K562 (cell line): ENCODE measurements around the gene RBSN. TPM values are rescaled to one million over a fixed set of nuclear protein-coding genes. Genes with fewer than 3 reads are reported as not detected.

Experiments
- ARID1B ChIP-seq: fragments of 450-650 bp; IDR thresholded peaks from 2 replicates; pipeline ENCODE4 v1.6.1; 2016; ENCODE audit warnings: antibody characterized with exemption, mild to moderate bottlenecking, inconsistent platforms
- FOS ChIP-seq: IDR thresholded peaks from 3 replicates; pipeline ENCODE4 v1.6.1; 2011; ENCODE audit not compliant: insufficient read length; ENCODE audit errors: extremely low read depth
- MTA1 ChIP-seq: fragments of 450-650 bp; IDR thresholded peaks from 2 replicates; pipeline ENCODE4 v1.6.1; 2017; ENCODE audit warnings: borderline replicate concordance
- RUNX1 ChIP-seq: sonication (generic); IDR thresholded peaks from 2 replicates; pipeline ENCODE4 v1.6.1; 2016; ENCODE audit warnings: antibody characterized with exemption, low read depth
- ZBTB1 ChIP-seq: sonication (generic); formaldehyde crosslinking; IDR thresholded peaks from 2 replicates; pipeline ENCODE4 v1.8.1; 2023; ENCODE audit warnings: missing genetic modification reagents, low read depth, mild to moderate bottlenecking, borderline replicate concordance
- ZNF12 ChIP-seq: sonication (generic); formaldehyde crosslinking; IDR thresholded peaks from 2 replicates; pipeline ENCODE4 v1.4.0; 2020; ENCODE audit warnings: mild to moderate bottlenecking, missing genetic modification reagents
- ZNF143 ChIP-seq: sonication (generic); formaldehyde crosslinking; IDR thresholded peaks from 2 replicates; pipeline ENCODE4 v1.9.0; 2022; ENCODE audit warnings: mild to moderate bottlenecking, missing genetic modification reagents
- ZNF212 ChIP-seq: fragments of 450-650 bp; formaldehyde crosslinking; IDR thresholded peaks from 2 replicates; pipeline ENCODE4 v1.4.0; 2020; ENCODE audit warnings: mild to moderate bottlenecking
- polyA plus RNA-seq, 8 experiments: library from polyadenylated mRNA; depleted of rRNA in 4 of 8; stranded (reverse) in 5 of 8; unstranded in 3 of 8; fragments of >200 nt; fragmentation: Nextera tagmentation in 2 of 8; fragmentation: Illumina TruSeq in 1 of 8; extraction: Ambion mirVana in 2 of 8; extraction: Trizol in 1 of 8; gene quantifications; 2 replicates each; pipeline versions ENCODE4 v1.2.1 to v1.2.3, GENCODE V29; 2011 to 2014; ENCODE audit warnings: inconsistent platforms in 1 of 8, missing spikeins in 1 of 8
- total RNA-seq, 7 experiments: library from RNA; depleted of rRNA in 6 of 7; stranded (reverse); fragments of >200 nt in 6 of 7; fragmentation: Illumina TruSeq in 2 of 7; extraction: Trizol in 2 of 7; gene quantifications; 2 replicates each; pipeline versions ENCODE4 v1.2.1 to v1.2.3, GENCODE V29; 2011 to 2021; ENCODE audit warnings: low replicate concordance in 1 of 7
- TF ChIP-seq, protein P1 (sequence below), 2 experiments: fragments of 450-650 bp in 1 of 2; sonication (generic) in 1 of 2; formaldehyde crosslinking in 1 of 2; IDR thresholded peaks in 1 of 2; conservative IDR thresholded peaks in 1 of 2; 2 replicates each; pipeline versions ENCODE4 v1.6.1 to v1.8.1; 2016 to 2023; ENCODE audit warnings: mild to moderate bottlenecking in 2 of 2, moderate library complexity in 2 of 2, inconsistent platforms in 1 of 2, missing genetic modification reagents in 1 of 2
- TF ChIP-seq, protein P2 (sequence below): fragments of 450-650 bp; IDR thresholded peaks from 2 replicates; pipeline ENCODE4 v1.6.1; 2016
- TF ChIP-seq, protein P3 (sequence below), 2 experiments: IDR thresholded peaks; 2 replicates each; pipeline ENCODE4 v1.6.1; 2012; ENCODE audit warnings: improper control_type of control experiment in 2 of 2, low read depth in 2 of 2, low read length in 2 of 2, borderline replicate concordance in 1 of 2
- TF ChIP-seq, protein P4 (sequence below): IDR thresholded peaks from 2 replicates; pipeline ENCODE4 v1.6.1; 2014; ENCODE audit warnings: antibody characterized with exemption
- TF ChIP-seq, protein P5 (sequence below): sonication (generic); formaldehyde crosslinking; IDR thresholded peaks from 2 replicates; pipeline ENCODE4 v1.8.0; 2022; ENCODE audit warnings: mild to moderate bottlenecking, missing genetic modification reagents
- TF ChIP-seq, protein P6 (sequence below): sonication (generic); formaldehyde crosslinking; IDR thresholded peaks from 2 replicates; pipeline ENCODE4 v1.8.0; 2023; ENCODE audit warnings: mild to moderate bottlenecking, missing genetic modification reagents

RBSN gene
- total and polyA plus RNA-seq, 9 of the 15 experiments (the other 6 are each of a cell fraction or from before 2014, with no cell fraction given), result 2.9 to 19.6 (median 15.0) TPM

DNA sequence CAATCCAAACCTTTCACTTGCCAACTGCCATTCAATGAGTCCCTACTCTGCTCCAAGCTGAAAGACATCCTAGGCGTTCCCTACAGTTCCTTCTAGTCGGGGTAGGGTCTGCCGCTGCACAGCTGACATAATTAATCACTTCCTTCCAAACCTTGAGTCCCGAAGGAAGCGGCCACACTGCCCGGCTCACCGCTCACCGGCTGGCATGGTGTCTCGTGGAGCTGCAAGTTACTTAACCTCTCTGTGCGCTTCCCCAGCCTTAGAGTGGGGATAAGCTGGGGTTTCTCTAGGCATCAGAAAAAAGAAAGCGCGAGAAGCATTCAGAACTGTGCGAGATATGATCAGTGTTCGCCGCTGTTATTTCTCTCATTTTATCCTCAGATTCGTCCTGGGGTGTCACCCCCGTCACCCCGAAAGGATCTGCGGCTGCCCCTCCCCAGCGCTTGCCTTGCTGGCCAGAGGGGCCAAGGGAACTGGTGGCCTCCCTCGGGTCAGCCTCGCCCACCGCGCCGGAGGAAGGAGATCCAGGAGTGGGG, 34.6 kb downstream of the RBSN start (continued):
- TF ChIP-seq, protein P1, sequence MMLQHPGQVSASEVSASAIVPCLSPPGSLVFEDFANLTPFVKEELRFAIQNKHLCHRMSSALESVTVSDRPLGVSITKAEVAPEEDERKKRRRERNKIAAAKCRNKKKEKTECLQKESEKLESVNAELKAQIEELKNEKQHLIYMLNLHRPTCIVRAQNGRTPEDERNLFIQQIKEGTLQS (IDR thresholded peaks at IDR 0.05), result no peak
- TF ChIP-seq, protein P1 (CRISPR knock-in tag; conservative IDR thresholded peaks at IDR 0.05), result no peak
- TF ChIP-seq, protein P2, sequence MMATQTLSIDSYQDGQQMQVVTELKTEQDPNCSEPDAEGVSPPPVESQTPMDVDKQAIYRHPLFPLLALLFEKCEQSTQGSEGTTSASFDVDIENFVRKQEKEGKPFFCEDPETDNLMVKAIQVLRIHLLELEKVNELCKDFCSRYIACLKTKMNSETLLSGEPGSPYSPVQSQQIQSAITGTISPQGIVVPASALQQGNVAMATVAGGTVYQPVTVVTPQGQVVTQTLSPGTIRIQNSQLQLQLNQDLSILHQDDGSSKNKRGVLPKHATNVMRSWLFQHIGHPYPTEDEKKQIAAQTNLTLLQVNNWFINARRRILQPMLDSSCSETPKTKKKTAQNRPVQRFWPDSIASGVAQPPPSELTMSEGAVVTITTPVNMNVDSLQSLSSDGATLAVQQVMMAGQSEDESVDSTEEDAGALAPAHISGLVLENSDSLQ, result peak; percentile 40
- TF ChIP-seq ZNF12 (CRISPR knock-in tag) (0 out of 2 replicates have a peak, but pooled peaks have one; percentile 12), MTA1 (no peak), ZBTB1 (CRISPR knock-in tag) (0 out of 2 replicates have a peak, but pooled peaks have one; percentile 22), ZNF212 (CRISPR knock-in tag) (peak; percentile 58; the same call in 1 of the 2 replicates), RUNX1 (0 out of 2 replicates have a peak, but pooled peaks have one; percentile 4), ARID1B (no peak), FOS (no peak), ZNF143 (CRISPR knock-in tag) (no peak)
- TF ChIP-seq, protein P3, sequence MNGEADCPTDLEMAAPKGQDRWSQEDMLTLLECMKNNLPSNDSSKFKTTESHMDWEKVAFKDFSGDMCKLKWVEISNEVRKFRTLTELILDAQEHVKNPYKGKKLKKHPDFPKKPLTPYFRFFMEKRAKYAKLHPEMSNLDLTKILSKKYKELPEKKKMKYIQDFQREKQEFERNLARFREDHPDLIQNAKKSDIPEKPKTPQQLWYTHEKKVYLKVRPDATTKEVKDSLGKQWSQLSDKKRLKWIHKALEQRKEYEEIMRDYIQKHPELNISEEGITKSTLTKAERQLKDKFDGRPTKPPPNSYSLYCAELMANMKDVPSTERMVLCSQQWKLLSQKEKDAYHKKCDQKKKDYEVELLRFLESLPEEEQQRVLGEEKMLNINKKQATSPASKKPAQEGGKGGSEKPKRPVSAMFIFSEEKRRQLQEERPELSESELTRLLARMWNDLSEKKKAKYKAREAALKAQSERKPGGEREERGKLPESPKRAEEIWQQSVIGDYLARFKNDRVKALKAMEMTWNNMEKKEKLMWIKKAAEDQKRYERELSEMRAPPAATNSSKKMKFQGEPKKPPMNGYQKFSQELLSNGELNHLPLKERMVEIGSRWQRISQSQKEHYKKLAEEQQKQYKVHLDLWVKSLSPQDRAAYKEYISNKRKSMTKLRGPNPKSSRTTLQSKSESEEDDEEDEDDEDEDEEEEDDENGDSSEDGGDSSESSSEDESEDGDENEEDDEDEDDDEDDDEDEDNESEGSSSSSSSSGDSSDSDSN (IDR thresholded peaks at IDR 0.05; ENCODE audit: borderline replicate concordance in 1 of 2, low read depth in 2 of 2, low read length in 2 of 2), result no peak
- TF ChIP-seq, protein P4, sequence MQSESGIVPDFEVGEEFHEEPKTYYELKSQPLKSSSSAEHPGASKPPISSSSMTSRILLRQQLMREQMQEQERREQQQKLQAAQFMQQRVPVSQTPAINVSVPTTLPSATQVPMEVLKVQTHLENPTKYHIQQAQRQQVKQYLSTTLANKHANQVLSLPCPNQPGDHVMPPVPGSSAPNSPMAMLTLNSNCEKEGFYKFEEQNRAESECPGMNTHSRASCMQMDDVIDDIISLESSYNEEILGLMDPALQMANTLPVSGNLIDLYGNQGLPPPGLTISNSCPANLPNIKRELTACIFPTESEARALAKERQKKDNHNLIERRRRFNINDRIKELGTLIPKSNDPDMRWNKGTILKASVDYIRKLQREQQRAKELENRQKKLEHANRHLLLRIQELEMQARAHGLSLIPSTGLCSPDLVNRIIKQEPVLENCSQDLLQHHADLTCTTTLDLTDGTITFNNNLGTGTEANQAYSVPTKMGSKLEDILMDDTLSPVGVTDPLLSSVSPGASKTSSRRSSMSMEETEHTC, result no peak
- TF ChIP-seq, protein P5, sequence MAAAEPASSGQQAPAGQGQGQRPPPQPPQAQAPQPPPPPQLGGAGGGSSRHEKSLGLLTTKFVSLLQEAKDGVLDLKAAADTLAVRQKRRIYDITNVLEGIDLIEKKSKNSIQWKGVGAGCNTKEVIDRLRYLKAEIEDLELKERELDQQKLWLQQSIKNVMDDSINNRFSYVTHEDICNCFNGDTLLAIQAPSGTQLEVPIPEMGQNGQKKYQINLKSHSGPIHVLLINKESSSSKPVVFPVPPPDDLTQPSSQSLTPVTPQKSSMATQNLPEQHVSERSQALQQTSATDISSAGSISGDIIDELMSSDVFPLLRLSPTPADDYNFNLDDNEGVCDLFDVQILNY, result 0 out of 2 replicates have a peak, but pooled peaks have one; percentile 7
- TF ChIP-seq, protein P6, sequence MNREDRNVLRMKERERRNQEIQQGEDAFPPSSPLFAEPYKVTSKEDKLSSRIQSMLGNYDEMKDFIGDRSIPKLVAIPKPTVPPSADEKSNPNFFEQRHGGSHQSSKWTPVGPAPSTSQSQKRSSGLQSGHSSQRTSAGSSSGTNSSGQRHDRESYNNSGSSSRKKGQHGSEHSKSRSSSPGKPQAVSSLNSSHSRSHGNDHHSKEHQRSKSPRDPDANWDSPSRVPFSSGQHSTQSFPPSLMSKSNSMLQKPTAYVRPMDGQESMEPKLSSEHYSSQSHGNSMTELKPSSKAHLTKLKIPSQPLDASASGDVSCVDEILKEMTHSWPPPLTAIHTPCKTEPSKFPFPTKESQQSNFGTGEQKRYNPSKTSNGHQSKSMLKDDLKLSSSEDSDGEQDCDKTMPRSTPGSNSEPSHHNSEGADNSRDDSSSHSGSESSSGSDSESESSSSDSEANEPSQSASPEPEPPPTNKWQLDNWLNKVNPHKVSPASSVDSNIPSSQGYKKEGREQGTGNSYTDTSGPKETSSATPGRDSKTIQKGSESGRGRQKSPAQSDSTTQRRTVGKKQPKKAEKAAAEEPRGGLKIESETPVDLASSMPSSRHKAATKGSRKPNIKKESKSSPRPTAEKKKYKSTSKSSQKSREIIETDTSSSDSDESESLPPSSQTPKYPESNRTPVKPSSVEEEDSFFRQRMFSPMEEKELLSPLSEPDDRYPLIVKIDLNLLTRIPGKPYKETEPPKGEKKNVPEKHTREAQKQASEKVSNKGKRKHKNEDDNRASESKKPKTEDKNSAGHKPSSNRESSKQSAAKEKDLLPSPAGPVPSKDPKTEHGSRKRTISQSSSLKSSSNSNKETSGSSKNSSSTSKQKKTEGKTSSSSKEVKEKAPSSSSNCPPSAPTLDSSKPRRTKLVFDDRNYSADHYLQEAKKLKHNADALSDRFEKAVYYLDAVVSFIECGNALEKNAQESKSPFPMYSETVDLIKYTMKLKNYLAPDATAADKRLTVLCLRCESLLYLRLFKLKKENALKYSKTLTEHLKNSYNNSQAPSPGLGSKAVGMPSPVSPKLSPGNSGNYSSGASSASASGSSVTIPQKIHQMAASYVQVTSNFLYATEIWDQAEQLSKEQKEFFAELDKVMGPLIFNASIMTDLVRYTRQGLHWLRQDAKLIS (CRISPR knock-in tag), result peak; percentile 83; the same call in 1 of the 2 replicates
